SK-N-SH (cell line): ENCODE measurements around the gene SYNPO2. TPM values are rescaled to one million over a fixed set of nuclear protein-coding genes. Genes with fewer than 3 reads are reported as not detected.
"Not testable (repeated sequence)": the region's sequence is repeated elsewhere in the genome, so short reads cannot be mapped to it uniquely, and the experiment has no call there.

Experiments
- CTCF ChIA-PET: fragments of 300-600, 350-600 bp; formaldehyde crosslinking; extraction: SDS; loops from one replicate; lab custom pipeline; 2021; lab: Yijun Ruan, JAX
- POLR2A ChIA-PET: fragments of 350-600 bp; sonication (Branson Sonifier 250); formaldehyde crosslinking; extraction: SDS; loops from one replicate; lab custom pipeline; 2020; ENCODE audit warnings: antibody characterized with exemption, inconsistent platforms; lab: Yijun Ruan, JAX
- DNase-seq: peaks from one replicate; pipeline ENCODE4 v3.0.0; 2012
- H2AFZ ChIP-seq: fragments of 200-600 bp; sonication (generic); 2 replicates; pipeline ENCODE4 v1.8.1; 2016; ENCODE audit warnings: antibody characterized with exemption, mild to moderate bottlenecking, low read depth
- H3F3A ChIP-seq: fragments of 200-600 bp; sonication (generic); replicated peaks from 2 replicates; pipeline ENCODE3; 2016; ENCODE audit warnings: antibody characterized with exemption, mild to moderate bottlenecking; ENCODE audit not compliant: insufficient read depth
- H3K27ac ChIP-seq, 2 experiments: fragments of 200-500 bp in 1 of 2; fragments of 200-600 bp in 1 of 2; sonication (Bioruptor generic) in 1 of 2; sonication (generic), shearing (Covaris generic) in 1 of 2; 2 replicates each; pipeline versions ENCODE4 v1.5.1 to v1.6.1; 2014 to 2016; ENCODE audit warnings: low read depth in 2 of 2, inconsistent platforms in 1 of 2, low read length in 1 of 2, mild to moderate bottlenecking in 1 of 2, mixed read lengths in 1 of 2
- H3K27me3 ChIP-seq: fragments of 200-600 bp; sonication (generic), shearing (Covaris generic); 2 replicates; pipeline ENCODE4 v1.6.1; 2016; ENCODE audit warnings: mixed run types; ENCODE audit not compliant: insufficient read depth
- H3K36me3 ChIP-seq, 2 experiments: fragments of 200-500 bp in 1 of 2; fragments of 200-600 bp in 1 of 2; sonication (Bioruptor generic) in 1 of 2; sonication (generic) in 1 of 2; replicated peaks in 1 of 2; 2 replicates each; pipeline versions ENCODE3 to v1.5.1; 2014 to 2016; ENCODE audit warnings: low read length in 1 of 2, mild to moderate bottlenecking in 1 of 2; ENCODE audit not compliant: insufficient read depth in 2 of 2, control insufficient read depth in 1 of 2
- H3K4me1 ChIP-seq, 2 experiments: fragments of 200-500 bp in 1 of 2; fragments of 200-600 bp in 1 of 2; sonication (Bioruptor generic) in 1 of 2; sonication (generic), shearing (Covaris generic) in 1 of 2; 2 replicates each; pipeline versions ENCODE4 v1.5.1 to v1.6.1; 2014 to 2016; ENCODE audit warnings: low read depth in 1 of 2, low read length in 1 of 2, mixed run types in 1 of 2; ENCODE audit not compliant: insufficient read depth in 2 of 2, control insufficient read depth in 1 of 2
- H3K4me2 ChIP-seq: fragments of 200-600 bp; sonication (generic), shearing (Covaris generic); 2 replicates; pipeline ENCODE4 v1.6.1; 2017; ENCODE audit warnings: mixed run types
- H3K4me3 ChIP-seq, 2 experiments: fragments of 200-500 bp in 1 of 2; fragments of 200-600 bp in 1 of 2; sonication (Bioruptor generic) in 1 of 2; sonication (generic), shearing (Covaris generic) in 1 of 2; 2 replicates each; pipeline versions ENCODE4 v1.5.1 to v1.8.1; 2014 to 2016; ENCODE audit warnings: low read depth in 2 of 2, inconsistent platforms in 1 of 2, low read length in 1 of 2, mild to moderate bottlenecking in 1 of 2, mixed read lengths in 1 of 2, moderate library complexity in 1 of 2
- H3K79me2 ChIP-seq: fragments of 200-600 bp; sonication (generic); 2 replicates; pipeline ENCODE4 v1.8.1; 2017; ENCODE audit warnings: mild to moderate bottlenecking; ENCODE audit not compliant: insufficient read depth
- H3K9ac ChIP-seq: fragments of 200-600 bp; sonication (generic); 2 replicates; pipeline ENCODE4 v1.6.1; 2017; ENCODE audit warnings: mixed run types
- H3K9me2 ChIP-seq: fragments of 200-600 bp; sonication (generic); 2 replicates; pipeline ENCODE4 v1.6.1; 2017; ENCODE audit warnings: mixed run types
- H3K9me3 ChIP-seq: fragments of 200-600 bp; sonication (generic); 2 replicates; pipeline ENCODE4 v1.6.1; 2017; ENCODE audit warnings: mixed run types, mild to moderate bottlenecking, moderate library complexity
- H4K20me1 ChIP-seq: fragments of 200-600 bp; sonication (generic); 2 replicates; pipeline ENCODE4 v1.6.1; 2017; ENCODE audit warnings: mild to moderate bottlenecking, mixed run types; ENCODE audit not compliant: insufficient read depth
- EZH2phosphoT487 ChIP-seq: fragments of 200-600 bp; sonication (generic); IDR thresholded peaks from 2 replicates; pipeline ENCODE4 v1.6.1; 2017; ENCODE audit warnings: low read depth, mixed run types, mild to moderate bottlenecking, antibody characterized with exemption, moderate library complexity, borderline replicate concordance
- FOXJ3 ChIP-seq: sonication (generic); formaldehyde crosslinking; IDR thresholded peaks from 2 replicates; pipeline ENCODE4 v1.5.1; 2020; ENCODE audit warnings: mild to moderate bottlenecking, missing genetic modification reagents
- FOXM1 ChIP-seq: IDR thresholded peaks from 2 replicates; pipeline ENCODE4 v1.4.0; 2012; ENCODE audit warnings: low read depth, mild to moderate bottlenecking
- IRF3 ChIP-seq: fragments of 150-350 bp; IDR thresholded peaks from 2 replicates; pipeline ENCODE4 v1.6.1; 2016; ENCODE audit warnings: mild to moderate bottlenecking, low read depth, low read length
- MAX ChIP-seq: IDR thresholded peaks from 2 replicates; pipeline ENCODE4 v1.4.0; 2012; ENCODE audit warnings: low read depth
- MEF2A ChIP-seq: IDR thresholded peaks from 2 replicates; pipeline ENCODE4 v1.4.0; 2012; ENCODE audit warnings: low read depth, borderline replicate concordance
- NFIC ChIP-seq: IDR thresholded peaks from 2 replicates; pipeline ENCODE4 v1.4.0; 2012; ENCODE audit warnings: borderline replicate concordance
- NRF1 ChIP-seq: IDR thresholded peaks from 2 replicates; pipeline ENCODE4 v1.6.1; 2012; ENCODE audit warnings: low read depth, mild to moderate bottlenecking, low read length
- PBX3 ChIP-seq: IDR thresholded peaks from 2 replicates; pipeline ENCODE4; 2012
- POLR2AphosphoS5 ChIP-seq: IDR thresholded peaks from 2 replicates; pipeline ENCODE4 v1.6.1; 2012; ENCODE audit warnings: low read depth, low read length
- RFX5 ChIP-seq: IDR thresholded peaks from 2 replicates; pipeline ENCODE4 v1.6.1; 2012; ENCODE audit warnings: mild to moderate bottlenecking, improper control_type of control experiment, low read length
- RXRA ChIP-seq: IDR thresholded peaks from 2 replicates; pipeline ENCODE4 v1.4.0; 2012; ENCODE audit warnings: low read depth, mild to moderate bottlenecking, borderline replicate concordance
- SMC3 ChIP-seq: IDR thresholded peaks from 2 replicates; pipeline ENCODE4 v1.6.1; 2012; ENCODE audit warnings: low read depth, low read length, improper control_type of control experiment
- TCF12 ChIP-seq: IDR thresholded peaks from 2 replicates; pipeline ENCODE4 v1.4.0; 2012
- USF1 ChIP-seq: IDR thresholded peaks from 2 replicates; pipeline ENCODE4 v1.4.0; 2012; ENCODE audit warnings: low read depth, borderline replicate concordance
- WGBS: methylation state at CpG from one replicate; pipeline ENCODE4 v1.1.6; 2017; ENCODE audit warnings: low lambda C conversion rate; 5-methylcytosine and 5-hydroxymethylcytosine counted together
- polyA plus RNA-seq, 3 experiments: library from polyadenylated mRNA; depleted of rRNA; stranded (reverse); fragments of >200 nt; gene quantifications; 2 replicates each; pipeline ENCODE4 v1.2.3, GENCODE V29; 2012
- TF ChIP-seq, protein P1 (sequence below): IDR thresholded peaks from 2 replicates; pipeline ENCODE4 v1.4.0; 2012; ENCODE audit warnings: low read depth, borderline replicate concordance
- TF ChIP-seq, protein P2 (sequence below): fragments of 150-350 bp; IDR thresholded peaks from 2 replicates; pipeline ENCODE4 v1.6.1; 2017; ENCODE audit warnings: antibody characterized with exemption, low read length, low read depth, borderline replicate concordance

The SYNPO2 gene
- polyA plus RNA-seq, 1 of the 3 experiments (the other 2 are of a cell fraction), result 7.2 TPM

GRCh38 chr4:119002476-119002875, 113.8 kb downstream of the SYNPO2 start:
- Histone ChIP-seq H3K4me2 (no peak overlapping the region), H3K9ac (no peak overlapping the region), H3K27ac (no peak overlapping the region), H4K20me1 (no peaks in the 10 kb centered on the region; the same call in 1 of the 2 replicates), H3K9me3 (no peaks in the 10 kb centered on the region), H3K79me2 (no peaks in the 10 kb centered on the region), H3K9me2 (no peaks in the 10 kb centered on the region), H3K4me3 (no peak overlapping the region), H3K27me3 (no peaks in the 10 kb centered on the region), H2AFZ (no peak overlapping the region), H3K4me1 (peaks cover under 1 to 2% of the 10 kb centered on the region in 2 experiments; a peak in 1 of 4 replicates), H3F3A (peaks cover 3% of the 10 kb centered on the region), H3K36me3 (peaks cover 0 to 10% of the 10 kb centered on the region in 2 experiments)
- CTCF ChIA-PET, result interaction anchor here (0.6 to 1.1 kb wide), 2 partner anchors 40 to 81 kb away, joined by 4 read pairs; no protein-coding TSS in a partner anchor
- WGBS, result 56% methylated on average over 3 of the region's 3 CpGs
- DNase-seq, result no peak
- TF ChIP-seq SMC3 (no peak), NRF1 (no peak), NFIC (no peak), RFX5 (no peak), EZH2phosphoT487 (no peak), POLR2AphosphoS5 (no peak), MEF2A (no peak), MAX (no peak), FOXM1 (no peak), IRF3 (no peak), FOXJ3 (CRISPR knock-in tag) (no peak), RXRA (no peak), TCF12 (no peak), PBX3 (no peak), USF1 (no peak)
- TF ChIP-seq, protein P1, sequence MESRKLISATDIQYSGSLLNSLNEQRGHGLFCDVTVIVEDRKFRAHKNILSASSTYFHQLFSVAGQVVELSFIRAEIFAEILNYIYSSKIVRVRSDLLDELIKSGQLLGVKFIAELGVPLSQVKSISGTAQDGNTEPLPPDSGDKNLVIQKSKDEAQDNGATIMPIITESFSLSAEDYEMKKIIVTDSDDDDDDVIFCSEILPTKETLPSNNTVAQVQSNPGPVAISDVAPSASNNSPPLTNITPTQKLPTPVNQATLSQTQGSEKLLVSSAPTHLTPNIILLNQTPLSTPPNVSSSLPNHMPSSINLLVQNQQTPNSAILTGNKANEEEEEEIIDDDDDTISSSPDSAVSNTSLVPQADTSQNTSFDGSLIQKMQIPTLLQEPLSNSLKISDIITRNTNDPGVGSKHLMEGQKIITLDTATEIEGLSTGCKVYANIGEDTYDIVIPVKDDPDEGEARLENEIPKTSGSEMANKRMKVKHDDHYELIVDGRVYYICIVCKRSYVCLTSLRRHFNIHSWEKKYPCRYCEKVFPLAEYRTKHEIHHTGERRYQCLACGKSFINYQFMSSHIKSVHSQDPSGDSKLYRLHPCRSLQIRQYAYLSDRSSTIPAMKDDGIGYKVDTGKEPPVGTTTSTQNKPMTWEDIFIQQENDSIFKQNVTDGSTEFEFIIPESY, result no peak
- TF ChIP-seq, protein P2, sequence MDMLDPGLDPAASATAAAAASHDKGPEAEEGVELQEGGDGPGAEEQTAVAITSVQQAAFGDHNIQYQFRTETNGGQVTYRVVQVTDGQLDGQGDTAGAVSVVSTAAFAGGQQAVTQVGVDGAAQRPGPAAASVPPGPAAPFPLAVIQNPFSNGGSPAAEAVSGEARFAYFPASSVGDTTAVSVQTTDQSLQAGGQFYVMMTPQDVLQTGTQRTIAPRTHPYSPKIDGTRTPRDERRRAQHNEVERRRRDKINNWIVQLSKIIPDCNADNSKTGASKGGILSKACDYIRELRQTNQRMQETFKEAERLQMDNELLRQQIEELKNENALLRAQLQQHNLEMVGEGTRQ, result no peak
- POLR2A ChIA-PET, result no interaction called here

DNA sequence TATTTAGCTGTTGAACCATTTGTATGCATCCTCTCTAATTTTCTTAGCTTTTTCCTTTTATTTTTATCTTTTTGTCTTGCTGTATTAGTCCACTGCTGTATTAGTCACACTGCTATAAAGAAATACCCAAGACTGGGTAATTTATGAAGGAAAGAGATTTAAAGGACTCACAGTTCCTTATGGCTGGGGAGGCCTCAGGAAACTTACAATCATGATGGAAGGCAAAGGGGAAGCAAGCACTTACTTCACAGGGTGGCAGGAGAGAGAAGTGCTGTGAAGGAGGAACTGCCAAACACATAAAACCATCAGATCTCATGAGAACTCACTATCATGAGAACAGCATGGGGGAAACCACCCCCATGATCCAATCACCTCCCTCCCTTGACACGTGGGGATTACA, 114.3 kb downstream of the SYNPO2 start:
- H3K27ac ChIP-seq, POLR2A ChIA-PET, H3K4me3 ChIP-seq, H4K20me1 ChIP-seq, H3K9me2 ChIP-seq, H3K27me3 ChIP-seq, H3K4me2 ChIP-seq, H2AFZ ChIP-seq, DNase-seq, H3K4me1 ChIP-seq, H3F3A ChIP-seq, H3K79me2 ChIP-seq, H3K9ac ChIP-seq, H3K9me3 ChIP-seq: not testable (repeated sequence)
- H3K36me3 ChIP-seq, result peaks cover 0 to 11% of the 10 kb centered on the region in 2 experiments
- 46% methylated on average over 1 of the region's 1 CpG for WGBS
- CTCF ChIA-PET, result interaction anchor here (0.6 kb wide), 1 partner anchor 81 kb away, joined by 4 read pairs; no protein-coding TSS in a partner anchor
